ENCODE results near the gene TIMM17A.

Gene TIMM17A

DNA sequence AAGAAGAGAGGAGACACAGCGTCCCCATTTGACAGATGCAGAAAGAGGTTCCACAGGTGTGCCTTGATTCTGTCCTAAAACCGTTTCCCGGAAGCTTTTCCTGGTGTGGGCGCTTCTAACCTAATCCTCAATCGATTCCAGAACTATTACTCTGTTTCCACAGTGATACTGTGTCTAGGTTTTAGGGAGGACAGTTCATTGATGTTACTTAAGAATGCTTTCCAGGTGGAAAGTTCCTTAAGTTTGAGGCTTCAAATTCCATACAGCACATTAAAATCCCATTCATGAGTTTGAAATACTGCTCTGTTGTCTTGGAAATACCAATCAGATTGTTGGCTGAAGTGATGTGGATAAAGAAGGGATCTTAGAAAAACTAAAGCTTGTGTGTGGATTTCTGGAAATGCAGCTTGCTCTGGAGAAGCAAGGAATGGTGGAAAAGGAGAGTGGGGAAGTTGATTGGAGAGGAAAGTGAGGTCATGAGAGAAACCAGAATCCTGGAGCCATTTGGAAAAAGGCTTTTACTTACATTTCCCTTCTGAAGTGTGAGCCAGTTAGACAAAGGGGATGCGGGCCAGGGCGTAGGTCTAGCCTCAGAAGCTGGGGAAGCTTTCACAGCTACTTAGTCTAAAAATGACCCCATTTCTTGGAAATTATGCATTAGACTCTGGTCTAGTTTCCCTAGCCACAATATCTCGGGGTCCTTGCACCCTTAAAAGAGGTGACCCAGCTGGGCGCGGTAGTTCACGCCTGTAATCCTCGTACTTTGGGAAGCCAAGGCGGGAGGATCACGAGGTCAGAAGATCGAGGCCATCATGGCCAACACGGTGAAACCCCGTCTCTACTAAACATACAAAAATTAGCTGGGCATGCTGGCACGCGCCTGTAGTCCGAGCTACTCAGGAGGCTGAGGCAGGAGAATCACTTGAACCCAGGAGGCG lies 61.8 kb downstream of the TIMM17A start:
- no peak for DNase-seq (ENCODE audit: low read depth in 1 of 2, low spot score in 1 of 2)

DNA sequence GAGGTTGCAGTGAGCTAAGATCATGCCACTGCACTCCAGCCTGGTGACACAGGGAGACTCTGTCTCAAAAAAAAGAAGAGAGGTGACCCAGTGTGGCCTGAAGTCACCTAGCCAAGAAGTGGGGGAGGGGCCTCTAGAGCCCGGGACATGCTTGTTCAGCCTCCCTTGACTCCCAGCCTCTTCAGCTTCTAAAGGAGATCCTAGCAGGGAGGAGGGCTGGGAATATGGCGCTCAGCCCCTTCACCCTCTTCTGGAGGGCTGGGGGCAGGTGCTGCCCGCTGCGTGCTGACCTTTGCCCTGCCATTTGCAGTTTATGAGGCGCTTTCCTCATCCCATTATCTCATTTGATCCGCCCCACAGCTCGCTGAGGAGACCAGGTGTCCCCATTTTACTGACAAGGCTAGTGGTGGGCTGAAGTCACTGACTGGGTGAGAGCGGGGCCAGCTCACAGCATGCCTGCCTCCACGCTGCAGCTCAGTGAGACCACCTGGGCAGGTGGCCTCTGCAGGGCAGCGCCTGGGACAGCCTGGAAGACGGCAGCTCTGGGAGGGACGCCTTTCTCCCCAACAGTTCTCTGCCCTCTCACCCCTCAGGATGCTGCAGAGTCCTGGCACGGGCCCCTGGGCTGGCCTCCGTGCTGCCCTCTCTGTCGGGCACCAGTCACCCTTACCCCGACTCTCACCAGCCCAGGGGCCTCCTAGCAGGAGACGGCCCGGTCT lies 62.6 kb downstream of the TIMM17A start:
- H3K27me3 ChIP-seq (ENCODE audit: insufficient read depth, poor library complexity, severe bottlenecking) = peaks cover 7% of the 10 kb centered on the region
- no peak overlapping the region for H3K4me3 ChIP-seq (replicated peaks; ENCODE audit: insufficient read depth, low read length)
- DNase-seq (ENCODE audit: low read depth in 1 of 2, low spot score in 1 of 2) = no peak
- TF ChIP-seq, protein P1, sequence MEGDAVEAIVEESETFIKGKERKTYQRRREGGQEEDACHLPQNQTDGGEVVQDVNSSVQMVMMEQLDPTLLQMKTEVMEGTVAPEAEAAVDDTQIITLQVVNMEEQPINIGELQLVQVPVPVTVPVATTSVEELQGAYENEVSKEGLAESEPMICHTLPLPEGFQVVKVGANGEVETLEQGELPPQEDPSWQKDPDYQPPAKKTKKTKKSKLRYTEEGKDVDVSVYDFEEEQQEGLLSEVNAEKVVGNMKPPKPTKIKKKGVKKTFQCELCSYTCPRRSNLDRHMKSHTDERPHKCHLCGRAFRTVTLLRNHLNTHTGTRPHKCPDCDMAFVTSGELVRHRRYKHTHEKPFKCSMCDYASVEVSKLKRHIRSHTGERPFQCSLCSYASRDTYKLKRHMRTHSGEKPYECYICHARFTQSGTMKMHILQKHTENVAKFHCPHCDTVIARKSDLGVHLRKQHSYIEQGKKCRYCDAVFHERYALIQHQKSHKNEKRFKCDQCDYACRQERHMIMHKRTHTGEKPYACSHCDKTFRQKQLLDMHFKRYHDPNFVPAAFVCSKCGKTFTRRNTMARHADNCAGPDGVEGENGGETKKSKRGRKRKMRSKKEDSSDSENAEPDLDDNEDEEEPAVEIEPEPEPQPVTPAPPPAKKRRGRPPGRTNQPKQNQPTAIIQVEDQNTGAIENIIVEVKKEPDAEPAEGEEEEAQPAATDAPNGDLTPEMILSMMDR (IDR thresholded peaks at IDR 0.05; ENCODE audit: insufficient read depth, low read length) = no peak
- TF ChIP-seq POLR2AphosphoS5 (IDR thresholded peaks at IDR 0.05; ENCODE audit: low read depth) (no peak), GABPA (IDR thresholded peaks at IDR 0.05; ENCODE audit: low read depth) (no peak), REST (IDR thresholded peaks at IDR 0.05; ENCODE audit: insufficient replicate concordance, low read depth) (no peak), SPI1 (IDR thresholded peaks at IDR 0.05; ENCODE audit: borderline replicate concordance, low read depth) (no peak)
- H3K27ac ChIP-seq (replicated peaks) = no peak overlapping the region

More for the DNA sequence above, 61.8 kb downstream of the TIMM17A start:
- no peak overlapping the region for H3K4me3 ChIP-seq (replicated peaks; ENCODE audit: insufficient read depth, low read length)
- peaks cover 7% of the 10 kb centered on the region for H3K27me3 ChIP-seq (ENCODE audit: insufficient read depth, poor library complexity, severe bottlenecking)
- no peak overlapping the region for H3K27ac ChIP-seq (replicated peaks)
- no peak for TF ChIP-seq SPI1 (IDR thresholded peaks at IDR 0.05; ENCODE audit: borderline replicate concordance, low read depth)
- TF ChIP-seq REST (IDR thresholded peaks at IDR 0.05; ENCODE audit: insufficient replicate concordance, low read depth) = no peak
- no peak for TF ChIP-seq POLR2AphosphoS5 (IDR thresholded peaks at IDR 0.05; ENCODE audit: low read depth)
- no peak for TF ChIP-seq GABPA (IDR thresholded peaks at IDR 0.05; ENCODE audit: low read depth)
- TF ChIP-seq, protein P1 (IDR thresholded peaks at IDR 0.05; ENCODE audit: insufficient read depth, low read length) = no peak

DNA sequence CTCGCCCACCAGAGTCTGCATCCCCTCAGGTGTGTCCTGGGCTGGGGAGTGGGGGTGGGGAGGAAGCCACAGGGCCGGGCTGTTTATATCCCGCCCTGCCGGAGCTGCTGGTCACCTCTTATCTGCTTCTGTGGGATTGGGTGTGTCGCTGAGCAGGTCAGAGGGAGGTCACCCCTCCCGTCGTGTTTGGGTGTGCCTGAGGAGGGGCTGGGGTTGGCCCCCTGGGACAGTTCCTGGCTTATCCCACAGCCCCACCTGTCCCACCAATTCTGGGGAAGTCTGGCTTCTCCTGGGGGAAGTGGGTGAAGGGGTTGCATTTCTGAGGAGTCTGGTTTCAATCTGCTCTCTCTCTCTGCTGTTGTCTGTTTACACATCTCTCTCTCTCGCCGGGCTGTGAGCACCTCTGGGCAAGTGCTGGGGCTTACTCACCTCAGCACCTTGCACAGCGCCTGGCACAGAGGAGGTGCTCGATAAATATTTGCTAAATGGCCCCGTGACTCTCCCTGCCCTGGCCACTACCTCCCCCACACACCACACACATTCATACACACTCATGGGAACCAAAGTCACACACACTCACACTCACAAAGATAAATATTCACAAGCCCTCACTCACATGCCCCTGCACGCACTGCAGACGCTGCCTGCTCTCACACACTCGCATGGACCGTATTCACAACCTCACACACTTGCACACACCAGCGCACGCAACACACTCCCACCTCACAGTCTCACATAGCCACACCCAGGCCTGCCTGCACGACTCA lies 63.3 kb downstream of the TIMM17A start:
- Histone ChIP-seq H3K27me3 (ENCODE audit: insufficient read depth, poor library complexity, severe bottlenecking) (peaks cover 7% of the 10 kb centered on the region), H3K4me3 (replicated peaks; ENCODE audit: insufficient read depth, low read length) (no peak overlapping the region)
- DNase-seq (ENCODE audit: low read depth in 1 of 2, low spot score in 1 of 2) = no peak

More for the DNA sequence above, 63.3 kb downstream of the TIMM17A start:
- TF ChIP-seq GABPA (IDR thresholded peaks at IDR 0.05; ENCODE audit: low read depth) (no peak), REST (IDR thresholded peaks at IDR 0.05; ENCODE audit: insufficient replicate concordance, low read depth) (no peak), POLR2AphosphoS5 (IDR thresholded peaks at IDR 0.05; ENCODE audit: low read depth) (no peak), SPI1 (IDR thresholded peaks at IDR 0.05; ENCODE audit: borderline replicate concordance, low read depth) (no peak)
- TF ChIP-seq, protein P1 (IDR thresholded peaks at IDR 0.05; ENCODE audit: insufficient read depth, low read length) = no peak
- H3K27ac ChIP-seq (replicated peaks) = no peak overlapping the region

All from HL-60 (cell line).